GM23338 (cell line): ENCODE measurements around the gene PTRH2. TPM values are rescaled to one million over a fixed set of nuclear protein-coding genes. Genes with fewer than 3 reads are reported as not detected.
A peak's percentile ranks its signal among the peaks of the same experiment; 100 is the strongest.

Source experiments
- ATAC-seq: fragments of 200-7000 bp; cut with Tn5 transposase; 3 replicates; pipeline ENCODE4 v1.9.1; 2020
- DNase-seq: peaks from one replicate; pipeline ENCODE4 v3.0.0-alpha.2; 2015; ENCODE audit warnings: low spot score
- H2AFZ ChIP-seq: fragments of 200-600 bp; sonication (generic); 2 replicates; pipeline ENCODE4 v1.8.0; 2016; ENCODE audit warnings: antibody characterized with exemption, mild to moderate bottlenecking, moderate library complexity
- H3F3A ChIP-seq: fragments of 200-600 bp; sonication (generic); replicated peaks from 2 replicates; pipeline ENCODE4 v1.8.0; 2017; ENCODE audit warnings: antibody characterized with exemption, mixed run types, low read depth
- H3K27ac ChIP-seq: fragments of 200-600 bp; sonication (generic); 2 replicates; pipeline ENCODE4 v1.6.1; 2016; ENCODE audit warnings: low read depth
- H3K27me3 ChIP-seq: fragments of 200-600 bp; sonication (generic); 2 replicates; pipeline ENCODE4 v1.8.0; 2016; ENCODE audit warnings: mild to moderate bottlenecking, mixed run types, moderate library complexity; ENCODE audit not compliant: insufficient read depth
- H3K36me3 ChIP-seq: fragments of 200-600 bp; sonication (generic); 2 replicates; pipeline ENCODE4 v1.8.0; 2016; ENCODE audit warnings: mild to moderate bottlenecking; ENCODE audit not compliant: insufficient read depth
- H3K4me1 ChIP-seq: fragments of 200-600 bp; sonication (generic); 2 replicates; pipeline ENCODE4 v1.8.0; 2016; ENCODE audit warnings: mild to moderate bottlenecking, moderate library complexity; ENCODE audit not compliant: insufficient read depth
- H3K4me2 ChIP-seq: fragments of 200-600 bp; sonication (generic); 2 replicates; pipeline ENCODE4 v1.7.1; 2017; ENCODE audit warnings: mixed run types
- H3K4me3 ChIP-seq: fragments of 200-600 bp; sonication (generic); 2 replicates; pipeline ENCODE4 v1.6.1; 2016; ENCODE audit warnings: mixed run types
- H3K79me2 ChIP-seq: fragments of 200-600 bp; sonication (generic); replicated peaks from 2 replicates; pipeline ENCODE4 v1.8.0; 2017; ENCODE audit warnings: mild to moderate bottlenecking; ENCODE audit not compliant: insufficient read depth
- H3K9me2 ChIP-seq: fragments of 200-600 bp; sonication (generic); 2 replicates; pipeline ENCODE4 v1.8.0; 2017; ENCODE audit not compliant: insufficient read depth
- H4K20me1 ChIP-seq: fragments of 200-600 bp; sonication (generic); replicated peaks from 2 replicates; pipeline ENCODE4 v1.8.0; 2017; ENCODE audit warnings: mild to moderate bottlenecking; ENCODE audit not compliant: insufficient read depth
- H3K27ac Mint-ChIP-seq: 2 replicates; pipeline ENCODE4 v1.8.0; 2020; ENCODE audit warnings: inconsistent platforms, mild to moderate bottlenecking, moderate library complexity, mixed read lengths
- H3K27me3 Mint-ChIP-seq: 3 replicates; pipeline ENCODE4 v1.8.0; 2022; ENCODE audit warnings: low read depth, mild to moderate bottlenecking, moderate library complexity, mixed read lengths, inconsistent platforms; ENCODE audit not compliant: insufficient read depth, poor library complexity
- H3K36me3 Mint-ChIP-seq: 3 replicates; pipeline ENCODE4 v1.8.0; 2021; ENCODE audit warnings: low read depth, mild to moderate bottlenecking, inconsistent platforms, moderate library complexity, mixed read lengths
- H3K4me1 Mint-ChIP-seq: 3 replicates; pipeline ENCODE4 v1.8.0; 2020; ENCODE audit warnings: mild to moderate bottlenecking, inconsistent platforms, mixed read lengths
- H3K4me3 Mint-ChIP-seq: 3 replicates; pipeline ENCODE4 v1.8.0; 2021; ENCODE audit warnings: moderate library complexity, mild to moderate bottlenecking, inconsistent platforms, mixed read lengths
- H3K9me3 Mint-ChIP-seq: 3 replicates; pipeline ENCODE4 v1.8.0; 2020; ENCODE audit warnings: moderate library complexity, mild to moderate bottlenecking, inconsistent platforms, mixed read lengths
- CREB1 ChIP-seq: fragments of 250-450 bp; sonication (Bioruptor Pico); IDR thresholded peaks from 2 replicates; pipeline ENCODE4 v1.5.0; 2020; ENCODE audit warnings: low read depth, mild to moderate bottlenecking, moderate library complexity
- EZH2 ChIP-seq: fragments of 200-600 bp; sonication (generic); IDR thresholded peaks from one replicate; pipeline ENCODE4 v1.8.0; 2017; ENCODE audit warnings: antibody characterized with exemption, mild to moderate bottlenecking, low read depth; ENCODE audit not compliant: unreplicated experiment
- EZH2phosphoT487 ChIP-seq: fragments of 200-600 bp; sonication (generic); IDR thresholded peaks from one replicate; pipeline ENCODE4 v1.8.1; 2018; ENCODE audit warnings: antibody characterized with exemption; ENCODE audit not compliant: unreplicated experiment
- NANOG ChIP-seq: IDR thresholded peaks from 2 replicates; pipeline ENCODE4 v1.6.1; 2016; ENCODE audit warnings: antibody characterized with exemption, borderline replicate concordance
- POLR2AphosphoS5 ChIP-seq: IDR thresholded peaks from 2 replicates; pipeline ENCODE4 v1.6.1; 2016; ENCODE audit warnings: antibody characterized with exemption, low read depth
- REST ChIP-seq: IDR thresholded peaks from one replicate; pipeline ENCODE4 v1.6.1; 2018; ENCODE audit warnings: antibody characterized with exemption; ENCODE audit not compliant: unreplicated experiment
- long read RNA-seq: library from polyadenylated mRNA; unstranded; transcript quantifications from one replicate; pipeline ENCODE4 v2.0.0, GENCODE V29; 2020; ENCODE audit not compliant: unreplicated experiment
- polyA plus RNA-seq: library from polyadenylated mRNA; unstranded; fragments of >200 nt; fragmentation: Nextera tagmentation; extraction: Ambion mirVana; gene quantifications from 2 replicates; pipeline ENCODE4 v1.2.1, GENCODE V29; 2016
- total RNA-seq: library from RNA; depleted of rRNA; stranded (reverse); fragments of >200 nt; shearing (Covaris generic); gene quantifications from 2 replicates; pipeline ENCODE4 v1.2.3, GENCODE V29; 2014; rRNA removed
- TF ChIP-seq, protein P1 (sequence below): IDR thresholded peaks from 2 replicates; pipeline ENCODE4 v1.6.1; 2016; ENCODE audit warnings: antibody characterized with exemption
- TF ChIP-seq, protein P2 (sequence below), 2 experiments: fragments of 200-600 bp in 1 of 2; sonication (generic) in 1 of 2; conservative IDR thresholded peaks; 2 replicates each; pipeline versions ENCODE4 v1.5.1 to v1.6.1; 2016 to 2017; ENCODE audit warnings: antibody characterized with exemption in 2 of 2, low read depth in 2 of 2, mild to moderate bottlenecking in 2 of 2, moderate library complexity in 1 of 2

Gene PTRH2
- total RNA-seq (26.6 and 32.7 TPM in 2 replicates), polyA plus RNA-seq (70.7 and 85.2 TPM in 2 replicates)
- long read RNA-seq, full-length matches to known transcripts: 44 of 51 reads
- long read RNA-seq, partial matches to known transcripts: 0 of 51 reads
- long read RNA-seq, other reads (novel, unspliced or antisense): 7 of 51 reads

- peak within 1 kb of the TSS; percentile 4; the same call in 1 of the 2 replicates for H2AFZ ChIP-seq
- H3K4me2 ChIP-seq: peak within 1 kb of the TSS; percentile 96
- peak within 1 kb of the TSS; percentile 82 for H3K4me3 ChIP-seq
- no peaks in the 10 kb centered on the region for H3K9me2 ChIP-seq
- Mint-ChIP-seq H3K27me3 (peaks cover 7% of the 10 kb centered on the region), H3K36me3 (peaks cover 34% of the 10 kb centered on the region), H3K9me3 (no peaks in the 10 kb centered on the region; the same call in 1 of the 3 replicates), H3K27ac (peak within 1 kb of the TSS; percentile 99), H3K4me3 (peak within 1 kb of the TSS; percentile 99), H3K4me1 (peaks cover 23% of the 10 kb centered on the region)
- TF ChIP-seq, protein P1, sequence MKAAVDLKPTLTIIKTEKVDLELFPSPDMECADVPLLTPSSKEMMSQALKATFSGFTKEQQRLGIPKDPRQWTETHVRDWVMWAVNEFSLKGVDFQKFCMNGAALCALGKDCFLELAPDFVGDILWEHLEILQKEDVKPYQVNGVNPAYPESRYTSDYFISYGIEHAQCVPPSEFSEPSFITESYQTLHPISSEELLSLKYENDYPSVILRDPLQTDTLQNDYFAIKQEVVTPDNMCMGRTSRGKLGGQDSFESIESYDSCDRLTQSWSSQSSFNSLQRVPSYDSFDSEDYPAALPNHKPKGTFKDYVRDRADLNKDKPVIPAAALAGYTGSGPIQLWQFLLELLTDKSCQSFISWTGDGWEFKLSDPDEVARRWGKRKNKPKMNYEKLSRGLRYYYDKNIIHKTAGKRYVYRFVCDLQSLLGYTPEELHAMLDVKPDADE: peak; percentile 58
- TF ChIP-seq REST (no peak), CREB1 (CRISPR knock-in tag) (peak; percentile 95), POLR2AphosphoS5 (peak; percentile 99)
- no peaks in the 10 kb centered on the region for H3K36me3 ChIP-seq
- peaks cover 39% of the 10 kb centered on the region for H4K20me1 ChIP-seq
- peak; percentile 97 for ATAC-seq
- H3F3A ChIP-seq: peaks cover 11% of the 10 kb centered on the region; the same call in 1 of the 2 replicates
- no peaks in the 10 kb centered on the region for H3K27me3 ChIP-seq
- H3K27ac ChIP-seq: peak within 1 kb of the TSS; percentile 88
- peaks cover 10% of the 10 kb centered on the region for H3K4me1 ChIP-seq
- DNase-seq: peak; percentile 100
- H3K79me2 ChIP-seq: peaks cover 92% of the 10 kb centered on the region
Observed at GRCh38 chr17:59707149-59707970, at the start of gene PTRH2, which contains the start of gene VMP1. Gene PTRH2 (minus strand): TSS chr17:59707430. CDS start chr17:59697978, 9,452 bp downstream. Gene VMP1 (plus strand): TSS chr17:59707654. CDS start chr17:59731447, 23,793 bp downstream.

DNA sequence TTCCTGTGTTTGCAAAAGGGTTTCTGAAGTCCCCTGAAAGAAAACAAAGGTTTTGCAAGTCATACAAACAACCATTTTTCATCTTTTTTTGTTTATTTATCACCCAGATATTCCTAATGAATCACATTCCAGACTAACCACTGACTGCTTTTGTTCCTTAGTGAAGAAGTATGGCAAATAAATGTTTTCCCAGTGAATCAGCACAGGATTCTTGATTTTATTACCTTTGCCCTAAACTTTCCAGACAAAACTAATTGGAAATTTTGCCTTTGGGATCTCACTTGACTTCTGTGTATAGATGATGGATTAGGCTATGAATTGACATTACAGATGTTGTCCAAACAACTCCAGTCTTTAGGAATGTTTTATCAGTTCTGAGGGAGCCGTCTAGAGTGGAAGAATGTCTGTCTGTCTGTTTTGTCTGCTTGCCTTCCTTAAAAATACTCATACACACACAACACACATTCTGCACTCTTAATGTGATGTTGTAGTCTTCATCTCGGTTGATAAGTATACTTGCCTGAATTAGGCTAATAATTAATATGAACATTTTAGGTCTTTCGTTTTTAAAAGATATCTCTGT lies 49.1 kb upstream of the PTRH2 start:
- Mint-ChIP-seq H3K36me3 (peaks cover 22% of the 10 kb centered on the region), H3K9me3 (peaks cover 8% of the 10 kb centered on the region; the same call in 2 of the 3 replicates), H3K4me1 (peaks cover 11% of the 10 kb centered on the region), H3K27me3 (peaks cover 3% of the 10 kb centered on the region), H3K4me3 (no peak overlapping the region), H3K27ac (peak overlapping the region; percentile 77)
- Histone ChIP-seq H3K4me1 (no peaks in the 10 kb centered on the region), H3K27me3 (no peaks in the 10 kb centered on the region), H3F3A (no peaks in the 10 kb centered on the region), H3K79me2 (no peaks in the 10 kb centered on the region), H2AFZ (no peak overlapping the region), H3K4me3 (no peak overlapping the region), H3K9me2 (no peaks in the 10 kb centered on the region), H3K4me2 (no peak overlapping the region), H3K36me3 (no peaks in the 10 kb centered on the region), H4K20me1 (no peaks in the 10 kb centered on the region), H3K27ac (peak overlapping the region; percentile 75)
- DNase-seq: no peak
- ATAC-seq: no peak
- TF ChIP-seq CREB1 (CRISPR knock-in tag) (no peak), NANOG (no peak), EZH2phosphoT487 (no peak), REST (no peak), EZH2 (no peak)
- TF ChIP-seq, protein P2, sequence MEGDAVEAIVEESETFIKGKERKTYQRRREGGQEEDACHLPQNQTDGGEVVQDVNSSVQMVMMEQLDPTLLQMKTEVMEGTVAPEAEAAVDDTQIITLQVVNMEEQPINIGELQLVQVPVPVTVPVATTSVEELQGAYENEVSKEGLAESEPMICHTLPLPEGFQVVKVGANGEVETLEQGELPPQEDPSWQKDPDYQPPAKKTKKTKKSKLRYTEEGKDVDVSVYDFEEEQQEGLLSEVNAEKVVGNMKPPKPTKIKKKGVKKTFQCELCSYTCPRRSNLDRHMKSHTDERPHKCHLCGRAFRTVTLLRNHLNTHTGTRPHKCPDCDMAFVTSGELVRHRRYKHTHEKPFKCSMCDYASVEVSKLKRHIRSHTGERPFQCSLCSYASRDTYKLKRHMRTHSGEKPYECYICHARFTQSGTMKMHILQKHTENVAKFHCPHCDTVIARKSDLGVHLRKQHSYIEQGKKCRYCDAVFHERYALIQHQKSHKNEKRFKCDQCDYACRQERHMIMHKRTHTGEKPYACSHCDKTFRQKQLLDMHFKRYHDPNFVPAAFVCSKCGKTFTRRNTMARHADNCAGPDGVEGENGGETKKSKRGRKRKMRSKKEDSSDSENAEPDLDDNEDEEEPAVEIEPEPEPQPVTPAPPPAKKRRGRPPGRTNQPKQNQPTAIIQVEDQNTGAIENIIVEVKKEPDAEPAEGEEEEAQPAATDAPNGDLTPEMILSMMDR (conservative IDR thresholded peaks at IDR 0.05; ENCODE audit: low read depth in 2 of 2): no peak
- TF ChIP-seq, protein P1: no peak
